Transverse colon (tissue), 4 donors: ENCODE data around the gene FBN2.

Experiments used
- POLR2A ChIP-seq: fragments of 450-650 bp; IDR thresholded peaks from one replicate; pipeline ENCODE4 v1.6.1; 2016; ENCODE audit warnings: antibody characterized with exemption, mild to moderate bottlenecking, moderate library complexity
- POLR2AphosphoS5 ChIP-seq, 3 donors: sonication (generic); formaldehyde crosslinking; IDR thresholded peaks; one replicate each; pipeline ENCODE4 v1.6.1; 2016; ENCODE audit warnings: antibody characterized with exemption in 3 of 3
- TF ChIP-seq, protein P1 (sequence below), 5 experiments: fragments of 200-600 bp in 3 of 5; fragments of 450-650 bp in 2 of 5; sonication (generic) in 3 of 5; IDR thresholded peaks; 1 replicate in 2 of 5; 2 replicates in 3 of 5; pipeline ENCODE4 v1.5.1; 2016 to 2017; ENCODE audit warnings: antibody characterized with exemption in 5 of 5, inconsistent platforms in 3 of 5, mild to moderate bottlenecking in 2 of 5, moderate library complexity in 1 of 5

DNA sequence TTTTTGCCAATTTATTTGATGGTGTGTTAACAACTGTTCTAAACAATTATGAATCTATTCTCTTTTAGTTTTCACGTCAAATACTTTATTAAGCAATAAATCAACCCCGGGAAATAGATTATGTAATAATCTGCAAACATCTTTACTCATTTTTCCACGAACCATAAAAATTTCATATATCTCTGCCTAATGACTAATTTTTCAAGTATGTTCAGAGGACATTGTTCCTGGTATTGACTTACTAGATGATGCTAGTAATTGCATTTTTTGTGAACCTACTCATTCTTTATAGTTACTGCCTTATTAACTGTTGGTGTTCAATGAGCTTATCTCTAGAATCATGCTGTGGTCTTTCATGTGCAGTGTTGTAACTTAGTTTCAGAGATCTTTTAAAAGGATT, 41.0 kb upstream of the FBN2 start:
- no peak for TF ChIP-seq POLR2AphosphoS5 (IDR thresholded peaks at IDR 0.05)
- TF ChIP-seq, protein P1, sequence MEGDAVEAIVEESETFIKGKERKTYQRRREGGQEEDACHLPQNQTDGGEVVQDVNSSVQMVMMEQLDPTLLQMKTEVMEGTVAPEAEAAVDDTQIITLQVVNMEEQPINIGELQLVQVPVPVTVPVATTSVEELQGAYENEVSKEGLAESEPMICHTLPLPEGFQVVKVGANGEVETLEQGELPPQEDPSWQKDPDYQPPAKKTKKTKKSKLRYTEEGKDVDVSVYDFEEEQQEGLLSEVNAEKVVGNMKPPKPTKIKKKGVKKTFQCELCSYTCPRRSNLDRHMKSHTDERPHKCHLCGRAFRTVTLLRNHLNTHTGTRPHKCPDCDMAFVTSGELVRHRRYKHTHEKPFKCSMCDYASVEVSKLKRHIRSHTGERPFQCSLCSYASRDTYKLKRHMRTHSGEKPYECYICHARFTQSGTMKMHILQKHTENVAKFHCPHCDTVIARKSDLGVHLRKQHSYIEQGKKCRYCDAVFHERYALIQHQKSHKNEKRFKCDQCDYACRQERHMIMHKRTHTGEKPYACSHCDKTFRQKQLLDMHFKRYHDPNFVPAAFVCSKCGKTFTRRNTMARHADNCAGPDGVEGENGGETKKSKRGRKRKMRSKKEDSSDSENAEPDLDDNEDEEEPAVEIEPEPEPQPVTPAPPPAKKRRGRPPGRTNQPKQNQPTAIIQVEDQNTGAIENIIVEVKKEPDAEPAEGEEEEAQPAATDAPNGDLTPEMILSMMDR (IDR thresholded peaks at IDR 0.05): no peak
- no peak for TF ChIP-seq POLR2A
